Left lung (tissue), 10 donors: ENCODE data around the gene LRRC8E. TPM values are rescaled to one million over a fixed set of nuclear protein-coding genes. Genes with fewer than 3 reads are reported as not detected.

Experiments used
- ATAC-seq: fragments of 200-7000 bp; cut with Tn5 transposase; one replicate; pipeline ENCODE4 v1.9.1; 2020; ENCODE audit warnings: moderate library complexity
- DNase-seq, 4 donors: peaks; one replicate each; pipeline ENCODE4 v3.0.0-alpha.2; 2013 to 2020
- H3K27ac ChIP-seq, 2 donors: fragments of 200-600 bp; sonication (generic) in 1 of 2; one replicate each; pipeline versions ENCODE4 v1.5.0 to v1.8.0; 2020 to 2021
- H3K27me3 ChIP-seq, 2 donors: fragments of 200-600 bp; sonication (generic) in 1 of 2; one replicate each; pipeline versions ENCODE4 v1.5.0 to v1.8.0; 2020 to 2021
- H3K36me3 ChIP-seq, 2 donors: fragments of 200-600 bp; sonication (generic) in 1 of 2; one replicate each; pipeline versions ENCODE4 v1.5.0 to v1.8.0; 2020 to 2021
- H3K4me1 ChIP-seq, 2 donors: fragments of 200-600 bp; one replicate each; pipeline ENCODE4 v1.8.0; 2021
- H3K4me3 ChIP-seq, 2 donors: fragments of 200-600 bp; sonication (generic) in 1 of 2; one replicate each; pipeline versions ENCODE4 v1.5.0 to v1.8.0; 2020 to 2021; ENCODE audit warnings: mild to moderate bottlenecking in 1 of 2
- H3K9me3 ChIP-seq, 2 donors: fragments of 200-600 bp; sonication (generic) in 1 of 2; one replicate each; pipeline versions ENCODE4 v1.5.0 to v1.8.0; 2020 to 2021
- CTCF ChIP-seq, 2 donors: fragments of 200-600 bp; sonication (generic) in 1 of 2; IDR thresholded peaks; one replicate each; pipeline versions ENCODE4 v1.5.0 to v1.8.0; 2021; ENCODE audit warnings: antibody characterized with exemption in 2 of 2
- intact Hi-C, 2 donors: fragments of 100-400 bp; cut with DNase I; formaldehyde crosslinking; loops; one replicate each; pipeline versions ENCODE4 v1.11.2 to v1.14.2; 2022
- polyA plus RNA-seq, 6 donors: library from polyadenylated mRNA; unstranded; fragments of 120-200 nt; gene quantifications; one replicate each; pipeline ENCODE4 v1.2.1, GENCODE V29; 2013; ENCODE audit not compliant: insufficient read length in 6 of 6
- total RNA-seq, 2 donors: library from RNA; stranded (reverse); fragmentation: NEBNext Ultra II Directional; extraction: Animal tissue kit (Norgen Biotek cat#: 25700); gene quantifications; one replicate each; pipeline ENCODE4 v1.2.1, GENCODE V29; 2021
- donor health status: DM: no; HTN: yes; CAD: no.
- donor health status: DM: no; HTN: no; CAD: no.

LRRC8E gene
- total and polyA plus RNA-seq, 8 donors = 3.7 to 10.5 (median 4.7) TPM

GRCh38 chr19:7922836-7923195, 34.5 kb downstream of the LRRC8E start:
- Histone ChIP-seq H3K36me3 (peaks cover 0 to 29% of the 10 kb centered on the region in 2 donors), H3K9me3 (no peaks in the 10 kb centered on the region), H3K4me1 (peaks cover 21 to 60% of the 10 kb centered on the region in 2 donors), H3K27me3 (peaks cover 14 to 34% of the 10 kb centered on the region in 2 donors), H3K27ac (no peak overlapping the region), H3K4me3 (no peak overlapping the region)
- TF ChIP-seq CTCF (IDR thresholded peaks at IDR 0.05) = no peak
- ATAC-seq (no peak), DNase-seq (no peak)
- intact Hi-C loops = no loop called here

- H3K9me3 ChIP-seq = no peaks in the 10 kb centered on the region
- intact Hi-C loops = no loop called here
- peaks cover 0 to 30% of the 10 kb centered on the region in 2 donors for H3K36me3 ChIP-seq
- peak in 1 of 4 donors; percentile 81 for DNase-seq
- peaks cover 6 to 26% of the 10 kb centered on the region in 2 donors for H3K27me3 ChIP-seq
- ATAC-seq = no peak
- H3K27ac ChIP-seq = no peak overlapping the region
- H3K4me1 ChIP-seq = peaks cover 19 to 54% of the 10 kb centered on the region in 2 donors
- no peak overlapping the region for H3K4me3 ChIP-seq
- TF ChIP-seq CTCF (IDR thresholded peaks at IDR 0.05) = no peak
These were observed 35.2 kb downstream of the LRRC8E start for GRCh38 chr19:7923295-7924191.

GRCh38 chr19:7924241-7924640, 35.9 kb downstream of the LRRC8E start:
- no peaks in the 10 kb centered on the region for H3K9me3 ChIP-seq
- ATAC-seq (no peak), DNase-seq (no peak)
- intact Hi-C loops = no loop called here
- peaks cover 0 to 30% of the 10 kb centered on the region in 2 donors for H3K36me3 ChIP-seq
- H3K27me3 ChIP-seq = peaks cover 0 to 19% of the 10 kb centered on the region in 2 donors
- H3K4me1 ChIP-seq = peaks cover 19 to 47% of the 10 kb centered on the region in 2 donors
- TF ChIP-seq CTCF (IDR thresholded peaks at IDR 0.05) = no peak
- no peak overlapping the region for H3K4me3 ChIP-seq
- no peak overlapping the region for H3K27ac ChIP-seq

GRCh38 chr19:7924651-7925170, 36.4 kb downstream of the LRRC8E start:
- H3K9me3 ChIP-seq = no peaks in the 10 kb centered on the region
- H3K27me3 ChIP-seq = peaks cover 0 to 15% of the 10 kb centered on the region in 2 donors
- intact Hi-C loops = no loop called here
- peak overlapping the region in 1 of 2 donors; percentile 42 for H3K4me3 ChIP-seq
- peaks cover 16 to 43% of the 10 kb centered on the region in 2 donors for H3K4me1 ChIP-seq
- no peak overlapping the region for H3K27ac ChIP-seq
- H3K36me3 ChIP-seq = peaks cover 0 to 32% of the 10 kb centered on the region in 2 donors
- TF ChIP-seq CTCF (IDR thresholded peaks at IDR 0.05) = no peak
- DNase-seq = peak in 1 of 4 donors; percentile 77
- no peak for ATAC-seq

GRCh38 chr19:7925171-7925851, 37.0 kb downstream of the LRRC8E start:
- H3K4me1 ChIP-seq = peaks cover 13 to 37% of the 10 kb centered on the region in 2 donors
- peak in 2 of 4 donors; percentile 83 to 90 for DNase-seq

More at GRCh38 chr19:7925171-7925851, 37.0 kb downstream of the LRRC8E start:
- intact Hi-C loops = no loop called here
- ATAC-seq = no peak
- H3K36me3 ChIP-seq = peaks cover 0 to 38% of the 10 kb centered on the region in 2 donors
- H3K27me3 ChIP-seq = peaks cover 0 to 15% of the 10 kb centered on the region in 2 donors
- H3K9me3 ChIP-seq = no peaks in the 10 kb centered on the region
- peak; percentile 77 to 83 for TF ChIP-seq CTCF (IDR thresholded peaks at IDR 0.05)
- peak overlapping the region; percentile 19 to 42 for H3K4me3 ChIP-seq
- no peak overlapping the region for H3K27ac ChIP-seq
